ENCODE results near the gene SPI1.

SPI1 gene

GRCh38 chr11:47350315-47350714 lies 28.0 kb downstream of the SPI1 start:
- TF ChIP-seq TAF1 (IDR thresholded peaks at IDR 0.05; ENCODE audit: borderline replicate concordance, insufficient read depth, low read length) (no peak), FOXP2 (optimal IDR thresholded peaks at IDR 0.05; ENCODE audit: borderline replicate concordance, extremely low read depth, extremely low read length, insufficient read depth) (no peak), SIN3A (IDR thresholded peaks at IDR 0.05; ENCODE audit: borderline replicate concordance, insufficient read depth, low read length) (no peak), POLR2AphosphoS5 (IDR thresholded peaks at IDR 0.05; ENCODE audit: low read depth, low read length) (no peak)

- TF ChIP-seq REST (IDR thresholded peaks at IDR 0.05; ENCODE audit: insufficient read depth in 1 of 2, low read depth in 2 of 2, low read length in 2 of 2): no peak
- TF ChIP-seq TAF1 (IDR thresholded peaks at IDR 0.05; ENCODE audit: borderline replicate concordance, insufficient read depth, low read length): no peak
- no peak for TF ChIP-seq SIN3A (IDR thresholded peaks at IDR 0.05; ENCODE audit: borderline replicate concordance, insufficient read depth, low read length)
- TF ChIP-seq FOXP2 (optimal IDR thresholded peaks at IDR 0.05; ENCODE audit: borderline replicate concordance, extremely low read depth, extremely low read length, insufficient read depth): no peak
- TF ChIP-seq POLR2AphosphoS5 (IDR thresholded peaks at IDR 0.05; ENCODE audit: low read depth, low read length): no peak
These were observed 28.7 kb downstream of the SPI1 start for GRCh38 chr11:47349521-47350095.

- TF ChIP-seq POLR2AphosphoS5 (IDR thresholded peaks at IDR 0.05; ENCODE audit: low read depth, low read length): no peak
- TF ChIP-seq TAF1 (IDR thresholded peaks at IDR 0.05; ENCODE audit: borderline replicate concordance, insufficient read depth, low read length): no peak
- TF ChIP-seq REST (IDR thresholded peaks at IDR 0.05; ENCODE audit: insufficient read depth in 1 of 2, low read depth in 2 of 2, low read length in 2 of 2): no peak
- TF ChIP-seq SIN3A (IDR thresholded peaks at IDR 0.05; ENCODE audit: borderline replicate concordance, insufficient read depth, low read length): no peak
- no peak for TF ChIP-seq FOXP2 (optimal IDR thresholded peaks at IDR 0.05; ENCODE audit: borderline replicate concordance, extremely low read depth, extremely low read length, insufficient read depth)
These were observed 29.5 kb downstream of the SPI1 start for GRCh38 chr11:47348859-47349258.

- no peak for TF ChIP-seq TAF1 (IDR thresholded peaks at IDR 0.05; ENCODE audit: borderline replicate concordance, insufficient read depth, low read length)
- no peak for TF ChIP-seq REST (IDR thresholded peaks at IDR 0.05; ENCODE audit: insufficient read depth in 1 of 2, low read depth in 2 of 2, low read length in 2 of 2)
- TF ChIP-seq SIN3A (IDR thresholded peaks at IDR 0.05; ENCODE audit: borderline replicate concordance, insufficient read depth, low read length): no peak
- no peak for TF ChIP-seq POLR2AphosphoS5 (IDR thresholded peaks at IDR 0.05; ENCODE audit: low read depth, low read length)
- TF ChIP-seq FOXP2 (optimal IDR thresholded peaks at IDR 0.05; ENCODE audit: borderline replicate concordance, extremely low read depth, extremely low read length, insufficient read depth): no peak
These were observed 30.1 kb downstream of the SPI1 start for GRCh38 chr11:47348131-47348802.

- TF ChIP-seq REST (IDR thresholded peaks at IDR 0.05; ENCODE audit: insufficient read depth in 1 of 2, low read depth in 2 of 2, low read length in 2 of 2): no peak
These were observed 31.2 kb downstream of the SPI1 start for GRCh38 chr11:47347137-47347536.
